GM19397 (cell line): ENCODE data around the gene CKS1B.

Experiments
- ATAC-seq: cut with Tn5 transposase; IDR thresholded peaks from one replicate; pipeline ENCODE4 v1.9.1; 2021; ENCODE audit warnings: mild to moderate bottlenecking, moderate library complexity; ENCODE audit not compliant: unreplicated experiment

The CKS1B gene

GRCh38 chr1:155000726-155001424 is 26.4 kb downstream of the CKS1B start:
- peak; percentile 31 for ATAC-seq

- ATAC-seq: no peak
Observed at GRCh38 chr1:155001425-155001674, 26.9 kb downstream of the CKS1B start.

- ATAC-seq: peak; percentile 48
Observed at GRCh38 chr1:155001675-155002463, 27.4 kb downstream of the CKS1B start.

- no peak for ATAC-seq
Observed at GRCh38 chr1:155002464-155003226, 28.2 kb downstream of the CKS1B start, which contains the start of gene ZBTB7B. Gene ZBTB7B (plus strand): TSS chr1:155002802. CDS start chr1:155014661, 11,859 bp downstream.

GRCh38 chr1:155003227-155003765 is 28.8 kb downstream of the CKS1B start:
- no peak for ATAC-seq

- ATAC-seq: no peak
Observed at GRCh38 chr1:155003766-155004351, 29.4 kb downstream of the CKS1B start.

- ATAC-seq: no peak
Observed at GRCh38 chr1:155004352-155005075, 30.0 kb downstream of the CKS1B start.

- ATAC-seq: no peak
Observed at GRCh38 chr1:155005076-155006011, 30.9 kb downstream of the CKS1B start.

GRCh38 chr1:155006601-155007101 is 32.2 kb downstream of the CKS1B start:
- no peak for ATAC-seq

- no peak for ATAC-seq
Observed at GRCh38 chr1:155007251-155007828, 32.9 kb downstream of the CKS1B start.

- ATAC-seq: no peak
Observed at GRCh38 chr1:155008015-155008941, 33.8 kb downstream of the CKS1B start.

GRCh38 chr1:155009221-155009711 is 34.8 kb downstream of the CKS1B start:
- ATAC-seq: no peak

GRCh38 chr1:155009742-155010141 is 35.3 kb downstream of the CKS1B start:
- ATAC-seq: no peak

- ATAC-seq: no peak
Observed at GRCh38 chr1:155010211-155010918, 35.9 kb downstream of the CKS1B start.

GRCh38 chr1:155011004-155011416 is 36.5 kb downstream of the CKS1B start:
- no peak for ATAC-seq

- ATAC-seq: no peak
Observed at GRCh38 chr1:155011437-155012025, 37.0 kb downstream of the CKS1B start.
